Progenitor cell of endocrine pancreas (in vitro differentiated cells): Measurements from ENCODE around the gene AMT. TPM values are rescaled to one million over a fixed set of nuclear protein-coding genes. Genes with fewer than 3 reads are reported as not detected.
A peak's percentile ranks its signal among the peaks of the same experiment; 100 is the strongest.

ENCODE experiments used
- DNase-seq: peaks from one replicate; pipeline ENCODE4 v3.0.0; 2021; ENCODE audit warnings: low spot score; ENCODE audit not compliant: unreplicated experiment
- H3K27ac Mint-ChIP-seq: 2 replicates; pipeline ENCODE4 v1.8.0; 2021; ENCODE audit warnings: mild to moderate bottlenecking, moderate library complexity, mixed read lengths
- H3K27me3 Mint-ChIP-seq: 2 replicates; pipeline ENCODE4 v1.8.0; 2021; ENCODE audit warnings: mixed read lengths
- H3K36me3 Mint-ChIP-seq: 2 replicates; pipeline ENCODE4 v1.8.0; 2022; ENCODE audit warnings: mixed read lengths; ENCODE audit not compliant: insufficient read depth
- H3K4me1 Mint-ChIP-seq: 2 replicates; pipeline ENCODE4 v1.8.0; 2021; ENCODE audit warnings: low read depth, mixed read lengths
- H3K4me3 Mint-ChIP-seq: 2 replicates; pipeline ENCODE4 v1.8.0; 2021; ENCODE audit warnings: low read depth, mild to moderate bottlenecking, moderate library complexity, mixed read lengths
- H3K9me3 Mint-ChIP-seq: 2 replicates; pipeline ENCODE4 v1.8.0; 2021; ENCODE audit warnings: low read depth, mixed read lengths
- CTCF ChIP-seq: fragments of 200-600 bp; sonication (generic); IDR thresholded peaks from one replicate; pipeline ENCODE4 v1.5.0; 2021; ENCODE audit warnings: antibody characterized with exemption, mild to moderate bottlenecking; ENCODE audit not compliant: unreplicated experiment
- total RNA-seq: library from RNA; stranded (reverse); gene quantifications from 2 replicates; pipeline ENCODE4 v1.2.1, GENCODE V29; 2021

AMT gene
- total RNA-seq, 1 donor from 2014 or later, result 29.8 TPM

GRCh38 chr3:49460188-49460890 lies 38.1 kb upstream of the AMT start:
- H3K27me3 Mint-ChIP-seq, result no peaks in the 10 kb centered on the region
- no peak overlapping the region for H3K4me3 Mint-ChIP-seq
- TF ChIP-seq CTCF, result no peak
- H3K4me1 Mint-ChIP-seq, result peaks cover 47% of the 10 kb centered on the region
- no peak for DNase-seq
- no peaks in the 10 kb centered on the region for H3K9me3 Mint-ChIP-seq
- no peaks in the 10 kb centered on the region for H3K36me3 Mint-ChIP-seq
- H3K27ac Mint-ChIP-seq, result peak overlapping the region; percentile 80

DNA sequence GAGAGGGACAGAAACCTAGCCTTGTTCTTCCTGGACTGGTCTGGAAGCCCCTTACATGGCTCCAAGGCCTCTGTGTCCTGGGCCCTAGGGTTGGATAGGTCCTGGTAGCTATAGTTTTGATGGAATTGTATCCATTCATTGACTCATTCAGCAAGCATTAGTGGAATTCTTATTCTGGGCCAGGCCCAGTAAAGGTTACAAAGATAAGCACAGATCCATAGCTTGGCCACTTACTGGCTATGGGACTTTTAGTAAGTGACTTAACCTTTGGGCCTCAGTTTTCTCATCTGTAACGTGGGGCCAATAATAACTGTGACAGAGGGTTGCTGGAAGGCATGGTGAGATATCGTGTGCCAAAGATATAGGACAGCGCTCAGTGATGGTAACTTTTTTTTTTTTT lies 34.2 kb upstream of the AMT start:
- H3K27me3 Mint-ChIP-seq, result no peaks in the 10 kb centered on the region
- DNase-seq, result no peak
- H3K4me3 Mint-ChIP-seq, result no peak overlapping the region
- H3K4me1 Mint-ChIP-seq, result peaks cover 32% of the 10 kb centered on the region
- H3K27ac Mint-ChIP-seq, result no peak overlapping the region
- H3K36me3 Mint-ChIP-seq, result no peaks in the 10 kb centered on the region
- no peaks in the 10 kb centered on the region for H3K9me3 Mint-ChIP-seq
- TF ChIP-seq CTCF, result no peak

- Mint-ChIP-seq H3K4me1 (peaks cover 19% of the 10 kb centered on the region), H3K27ac (peak overlapping the region; percentile 57), H3K36me3 (no peaks in the 10 kb centered on the region), H3K4me3 (no peak overlapping the region), H3K27me3 (no peaks in the 10 kb centered on the region), H3K9me3 (no peaks in the 10 kb centered on the region)
- TF ChIP-seq CTCF, result no peak
- no peak for DNase-seq
These were observed 32.8 kb upstream of the AMT start for GRCh38 chr3:49454898-49455681.

GRCh38 chr3:49454458-49454857 lies 32.2 kb upstream of the AMT start:
- peak; percentile 36 for DNase-seq
- peak; percentile 51 for TF ChIP-seq CTCF
- H3K4me1 Mint-ChIP-seq, result peaks cover 13% of the 10 kb centered on the region
- H3K36me3 Mint-ChIP-seq, result no peaks in the 10 kb centered on the region
- H3K27ac Mint-ChIP-seq, result peak overlapping the region; percentile 55
- no peak overlapping the region for H3K4me3 Mint-ChIP-seq
- no peaks in the 10 kb centered on the region for H3K27me3 Mint-ChIP-seq
- no peaks in the 10 kb centered on the region for H3K9me3 Mint-ChIP-seq

DNA sequence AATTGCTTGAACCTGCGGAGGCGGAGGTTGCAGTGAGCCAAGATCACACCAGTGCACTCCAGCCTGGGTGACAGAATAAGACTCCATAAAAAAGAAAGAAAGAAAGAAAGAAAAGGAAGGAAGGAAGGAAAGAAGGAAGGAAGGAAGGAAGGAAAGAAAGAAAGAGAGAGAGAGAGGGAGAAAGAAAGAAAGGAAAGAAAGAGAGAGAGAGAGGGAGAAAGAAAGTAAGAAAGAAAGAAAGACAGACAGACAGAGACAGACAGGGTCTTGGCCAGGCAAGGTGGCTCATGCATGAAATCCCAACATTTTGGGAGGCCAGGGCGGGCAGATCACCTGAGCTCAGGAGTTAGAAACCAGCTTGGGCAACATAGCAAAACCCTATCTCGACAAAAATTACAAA lies 31.3 kb upstream of the AMT start:
- TF ChIP-seq CTCF, result no peak
- no peak for DNase-seq
- H3K36me3 Mint-ChIP-seq, result no peaks in the 10 kb centered on the region
- no peak overlapping the region for H3K4me3 Mint-ChIP-seq
- H3K9me3 Mint-ChIP-seq, result no peaks in the 10 kb centered on the region
- H3K27ac Mint-ChIP-seq, result no peak overlapping the region
- H3K27me3 Mint-ChIP-seq, result no peaks in the 10 kb centered on the region
- H3K4me1 Mint-ChIP-seq, result peaks cover 5% of the 10 kb centered on the region
